NCI-H2227 (cell line): ENCODE data around the gene ABLIM3.

Source experiments
- DNase-seq: peaks from one replicate; lab custom pipeline; 2025; ENCODE audit not compliant: unreplicated experiment; lab: John Stamatoyannopoulos, UW

The ABLIM3 gene

GRCh38 chr5:149141224-149141956 lies at the start of gene ABLIM3:
Gene ABLIM3, plus strand, starts transcription at chr5:149141493. Its CDS starts 603 bp downstream, at chr5:149142096.
- DNase-seq = peak; percentile 73

GRCh38 chr5:149093625-149094024 lies 47.7 kb upstream of the ABLIM3 start:
- no peak for DNase-seq

DNA sequence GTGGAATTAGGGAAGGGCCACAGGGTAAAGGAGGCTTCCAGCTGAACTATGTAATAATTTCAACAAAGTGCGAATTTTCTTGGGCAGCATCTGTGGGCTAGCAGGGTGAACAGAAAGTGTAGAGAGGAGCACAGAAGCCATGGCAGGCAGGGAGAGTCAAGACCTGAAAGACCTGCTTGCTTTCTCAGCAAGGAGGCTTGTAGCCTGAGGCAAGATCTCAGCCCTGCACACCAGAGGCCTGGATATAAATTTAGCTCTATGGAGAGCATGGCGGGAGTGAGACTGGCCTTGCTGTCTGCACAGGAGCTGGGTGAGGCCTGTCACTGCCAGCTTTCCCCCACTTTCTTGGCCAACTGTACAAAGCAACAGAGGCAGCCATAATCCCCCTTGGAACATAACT lies 46.3 kb upstream of the ABLIM3 start:
- no peak for DNase-seq

DNA sequence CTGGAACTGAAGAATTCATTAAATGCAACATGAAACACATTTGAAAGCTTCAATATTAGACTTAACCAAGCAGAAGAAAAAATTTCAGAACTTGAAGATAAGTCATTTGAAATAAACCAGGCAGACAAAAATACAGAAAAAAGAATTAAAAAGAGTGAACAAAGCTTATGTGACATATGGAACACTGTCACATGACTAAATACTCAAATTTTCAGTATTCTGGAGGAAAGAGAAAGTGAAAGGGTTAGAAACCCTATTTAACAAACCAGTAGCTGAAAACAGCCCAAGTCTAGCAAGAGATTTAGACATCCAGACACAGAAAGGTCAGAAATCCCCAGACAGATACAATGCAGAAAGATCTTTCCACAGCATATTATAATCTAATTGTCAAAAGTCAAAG lies 41.4 kb upstream of the ABLIM3 start:
- DNase-seq = no peak

GRCh38 chr5:149100331-149100730 lies 41.0 kb upstream of the ABLIM3 start:
- no peak for DNase-seq

- DNase-seq = no peak
Measured at GRCh38 chr5:149108651-149109280, 32.5 kb upstream of the ABLIM3 start.

DNA sequence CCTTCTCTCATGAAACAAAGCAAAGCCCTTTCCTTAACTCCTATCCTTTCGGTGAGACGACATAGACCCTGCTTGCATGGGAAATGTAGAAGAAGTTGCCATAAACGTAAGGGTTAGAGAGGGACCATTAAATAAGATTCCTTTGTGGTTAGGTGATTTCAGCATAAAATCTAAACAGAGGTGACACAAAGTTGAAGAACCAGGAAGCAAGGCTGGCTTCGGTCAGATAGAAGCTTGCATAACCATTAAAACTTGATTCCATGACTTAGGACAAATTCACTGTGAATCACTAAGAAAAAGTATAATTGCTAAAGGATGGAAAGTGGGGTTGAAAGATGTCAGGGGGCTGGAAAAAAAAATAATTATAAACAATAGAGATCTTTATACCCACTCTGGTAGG lies 30.9 kb upstream of the ABLIM3 start:
- DNase-seq = no peak

- no peak for DNase-seq
Measured at GRCh38 chr5:149113669-149114068, 27.6 kb upstream of the ABLIM3 start.

- DNase-seq = peak; percentile 37
Measured at GRCh38 chr5:149114403-149115312, 26.6 kb upstream of the ABLIM3 start.

GRCh38 chr5:149117970-149118369 lies 23.3 kb upstream of the ABLIM3 start:
- DNase-seq = no peak

GRCh38 chr5:149118463-149118862 lies 22.8 kb upstream of the ABLIM3 start:
- no peak for DNase-seq

DNA sequence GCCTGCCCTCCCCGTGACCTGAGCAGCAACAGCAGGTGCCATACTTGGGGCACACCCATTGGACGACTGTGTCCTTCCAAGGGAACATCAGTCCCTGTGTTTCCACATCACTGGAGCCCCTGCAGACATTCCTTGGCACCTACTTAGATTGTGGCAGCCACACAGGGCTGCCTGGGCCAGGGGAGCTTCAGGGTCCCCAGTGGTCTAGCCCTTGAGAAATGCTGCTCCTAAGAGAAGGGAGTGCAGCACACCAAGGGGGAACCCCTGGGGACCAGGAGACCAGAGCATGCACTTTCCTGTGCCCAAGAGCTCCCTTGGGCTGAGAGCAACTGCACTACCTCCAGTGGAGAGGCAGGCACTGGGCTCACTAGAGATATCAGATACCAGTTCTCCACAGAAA lies 20.1 kb upstream of the ABLIM3 start:
- no peak for DNase-seq

GRCh38 chr5:149123211-149123610 lies 18.1 kb upstream of the ABLIM3 start:
- no peak for DNase-seq

DNA sequence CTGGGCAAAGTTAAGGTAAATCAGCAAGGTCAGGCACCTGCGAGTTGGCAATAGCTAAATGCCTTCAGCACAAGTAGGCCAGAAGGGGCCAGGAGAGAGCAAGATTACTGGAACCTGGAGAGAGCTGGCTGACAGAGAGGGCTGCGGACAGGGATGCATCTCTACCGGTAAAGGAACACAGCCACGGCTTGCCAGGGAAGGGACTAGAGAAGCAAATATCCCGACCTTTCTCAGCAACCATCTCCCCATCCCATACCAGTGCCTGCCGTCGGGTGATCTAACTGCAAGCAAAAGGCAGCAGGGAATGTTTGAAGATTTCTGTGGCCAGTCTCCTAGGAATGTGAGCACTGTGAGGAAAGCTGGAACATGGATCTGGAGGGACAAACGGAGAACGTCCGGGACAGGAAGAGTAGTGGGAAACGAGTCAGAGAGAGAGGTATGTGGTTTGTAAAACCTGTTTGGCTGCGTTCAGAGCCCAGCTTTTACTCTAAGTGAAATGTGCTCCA lies 15.9 kb upstream of the ABLIM3 start:
- DNase-seq = no peak

GRCh38 chr5:149126906-149127305 lies 14.4 kb upstream of the ABLIM3 start:
- DNase-seq = no peak

DNA sequence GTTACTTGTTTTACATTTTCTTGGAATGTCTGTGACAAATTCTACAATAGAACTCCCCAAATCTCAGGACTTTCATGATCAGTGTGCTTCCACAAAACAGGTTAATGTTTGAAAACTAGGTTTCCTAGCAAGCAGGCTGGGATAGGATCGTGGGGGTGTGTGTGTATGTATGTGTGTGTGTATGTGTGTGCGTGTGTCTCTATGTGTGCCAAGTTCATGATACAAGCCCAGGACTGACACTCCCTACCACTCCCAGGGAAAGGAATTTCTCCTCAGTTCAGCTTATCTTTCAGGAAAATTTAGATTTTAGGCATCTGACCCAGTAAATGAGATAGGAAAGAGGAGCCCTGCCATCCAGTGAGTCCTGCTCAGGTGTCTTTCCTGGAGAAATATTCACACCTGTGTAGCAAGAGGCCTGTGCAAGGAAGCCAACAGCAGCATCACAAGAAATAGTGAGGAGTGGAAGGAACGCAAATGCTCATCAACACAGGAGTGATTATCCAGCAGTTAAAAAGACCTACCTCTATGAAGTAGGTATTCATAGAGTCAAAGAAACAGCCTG lies 13.8 kb upstream of the ABLIM3 start:
- no peak for DNase-seq

DNA sequence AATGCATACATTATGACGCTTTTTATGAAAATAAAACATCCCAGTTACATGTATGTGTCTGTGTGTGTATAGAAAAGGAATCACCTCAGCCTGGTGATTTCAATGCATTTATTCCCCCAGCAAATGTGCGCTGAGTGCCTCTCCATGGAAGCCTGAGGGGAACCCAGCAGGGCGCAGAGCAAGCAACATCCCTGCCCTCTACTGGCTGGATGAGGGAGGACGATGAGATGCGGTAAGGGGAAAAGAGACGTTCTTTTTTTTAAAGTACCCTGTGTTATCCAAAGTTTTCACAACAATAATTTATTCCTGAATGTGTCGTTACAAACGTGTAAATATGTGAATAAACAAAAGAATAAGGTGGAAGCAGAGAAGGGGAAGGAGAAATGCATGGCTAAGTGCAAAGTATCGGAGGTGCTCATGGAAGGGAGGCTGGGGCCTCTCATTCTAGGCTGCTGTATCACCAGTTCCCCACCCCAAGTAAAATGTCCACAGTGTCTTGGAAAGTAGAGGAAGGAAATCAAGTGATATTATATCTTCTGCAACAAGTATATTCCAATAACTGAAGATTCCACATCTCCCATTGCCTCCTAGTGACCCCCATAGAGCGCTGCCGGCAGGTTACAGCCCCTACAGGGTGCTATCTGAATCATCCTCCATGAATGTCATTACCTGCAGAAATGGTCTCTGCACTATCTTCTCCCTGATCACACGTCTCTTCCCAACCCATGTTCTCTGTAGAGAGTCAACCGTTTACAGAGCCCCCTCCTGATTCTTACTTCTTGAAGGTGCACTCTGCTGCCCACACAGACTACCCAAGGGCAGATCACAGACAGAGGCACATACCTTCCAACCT lies 13.0 kb upstream of the ABLIM3 start:
- peak; percentile 6 for DNase-seq

DNA sequence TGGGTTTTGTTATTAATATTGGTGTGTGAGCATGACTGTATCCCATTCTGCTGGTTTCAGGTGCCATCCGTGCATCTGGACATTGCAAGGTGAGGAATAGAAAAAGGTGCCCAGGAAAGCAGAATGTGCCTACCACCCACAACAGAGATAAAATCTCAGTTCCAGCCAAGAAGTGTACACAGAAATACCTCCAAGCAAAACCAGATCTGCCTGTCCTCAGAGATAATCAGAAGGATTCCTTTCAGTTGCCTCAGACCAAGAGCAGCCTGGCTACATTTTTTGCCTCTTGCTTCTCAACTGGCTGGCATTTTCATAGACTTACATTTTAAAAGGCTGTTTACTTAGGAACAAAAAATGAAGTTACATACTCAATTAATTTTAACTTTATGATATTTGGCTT lies 12.1 kb upstream of the ABLIM3 start:
- DNase-seq = no peak

GRCh38 chr5:149130121-149130914 lies 11.0 kb upstream of the ABLIM3 start:
- DNase-seq = no peak
